ENCODE data around the gene FAM89A.
"Not testable (repeated sequence)": the region's sequence is repeated elsewhere in the genome, so short reads cannot be mapped to it uniquely, and the experiment has no call there.

Gene FAM89A

GRCh38 chr1:230986976-230987375, 53.1 kb downstream of the FAM89A start:
- DNase-seq: no peak

- DNase-seq: no peak
Observed at GRCh38 chr1:230985711-230986110, 54.3 kb downstream of the FAM89A start.

- not testable (repeated sequence) for DNase-seq
Observed at GRCh38 chr1:230984622-230985515, 55.2 kb downstream of the FAM89A start.

- DNase-seq: no peak
Observed at GRCh38 chr1:230983811-230984210, 56.2 kb downstream of the FAM89A start.

- no peak for DNase-seq
Observed at GRCh38 chr1:230982696-230983095, 57.4 kb downstream of the FAM89A start.

GRCh38 chr1:230979952-230980351, 60.1 kb downstream of the FAM89A start:
- DNase-seq: peak; percentile 24

GRCh38 chr1:230979389-230979716, 60.7 kb downstream of the FAM89A start:
- DNase-seq: no peak

GRCh38 chr1:230978491-230979388, 61.3 kb downstream of the FAM89A start, which contains the start of the genes ARV1 and TTC13:
Gene ARV1 (plus strand): TSS chr1:230979094. CDS start chr1:230979106, 12 bp downstream.
Gene TTC13 (minus strand): TSS chr1:230978861. CDS start chr1:230978830, 31 bp downstream.
- DNase-seq: peak; percentile 99

GRCh38 chr1:230977761-230978490, 62.1 kb downstream of the FAM89A start:
- DNase-seq: peak; percentile 24

GRCh38 chr1:230976825-230977747, 63.0 kb downstream of the FAM89A start:
- peak; percentile 60 for DNase-seq

- no peak for DNase-seq
Observed at GRCh38 chr1:230976360-230976759, 63.7 kb downstream of the FAM89A start.

GRCh38 chr1:230975636-230976035, 64.4 kb downstream of the FAM89A start:
- DNase-seq: no peak

- DNase-seq: peak; percentile 86
Observed at GRCh38 chr1:230972855-230973271, 67.2 kb downstream of the FAM89A start.

- no peak for DNase-seq
Observed at GRCh38 chr1:230971771-230972170, 68.3 kb downstream of the FAM89A start.

GRCh38 chr1:230970432-230970831, 69.6 kb downstream of the FAM89A start:
- no peak for DNase-seq
